Stimulated activated naive CD8-positive, alpha-beta T cell treated with anti-CD3 and anti-CD28 coated beads, Interleukin-15, amount 100 ng/mL, for 72 hours (primary cell): ENCODE results near the gene ITCH.
A peak's percentile ranks its signal among the peaks of the same experiment; 100 is the strongest.
"Not testable (repeated sequence)": the region's sequence is repeated elsewhere in the genome, so short reads cannot be mapped to it uniquely, and the experiment has no call there.

Source experiments
- ATAC-seq: fragments of 150-1000 bp; cut with Tn5 transposase; 2 replicates; pipeline ENCODE4 v1.10.0; 2021; ENCODE audit warnings: mild to moderate bottlenecking, moderate library complexity
- DNase-seq, 2 donors: peaks; one replicate each; pipeline ENCODE4 v3.0.0; 2021 to 2022
- H3K27ac Mint-ChIP-seq, 2 donors: one replicate each; pipeline ENCODE4 v1.8.0; 2022; ENCODE audit warnings: mild to moderate bottlenecking in 2 of 2, mixed read lengths in 2 of 2, moderate library complexity in 2 of 2
- H3K27me3 Mint-ChIP-seq: one replicate; pipeline ENCODE4 v1.8.0; 2022; ENCODE audit warnings: mixed read lengths
- H3K4me1 Mint-ChIP-seq: one replicate; pipeline ENCODE4 v1.8.0; 2022; ENCODE audit warnings: mild to moderate bottlenecking, mixed read lengths
- H3K4me3 Mint-ChIP-seq, 2 donors: one replicate each; pipeline ENCODE4 v1.8.0; 2022; ENCODE audit warnings: mild to moderate bottlenecking in 2 of 2, mixed read lengths in 2 of 2, moderate library complexity in 1 of 2
- H3K9me3 Mint-ChIP-seq, 2 donors: one replicate each; pipeline ENCODE4 v1.8.0; 2022; ENCODE audit warnings: mixed read lengths in 2 of 2

ITCH gene

GRCh38 chr20:34363062-34363464, at the start of gene ITCH:
Gene ITCH, plus strand, starts transcription at chr20:34363273. Its CDS starts 30,539 bp downstream, at chr20:34393812.
- peaks cover 45% of the 10 kb centered on the region for H3K4me1 Mint-ChIP-seq
- peak; percentile 98 for ATAC-seq

GRCh38 chr20:34315236-34315635, 47.8 kb upstream of the ITCH start:
- Mint-ChIP-seq H3K4me3 (no peak overlapping the region), H3K4me1 (peaks cover 18% of the 10 kb centered on the region), H3K9me3 (no peaks in the 10 kb centered on the region), H3K27ac (no peak overlapping the region), H3K27me3 (peaks cover 30% of the 10 kb centered on the region)
- DNase-seq, result no peak
- no peak for ATAC-seq

More at GRCh38 chr20:34363062-34363464, at the start of gene ITCH:
- DNase-seq, result peak; percentile 85 to 92
- H3K27me3 Mint-ChIP-seq, result no peaks in the 10 kb centered on the region
- peak within 1 kb of the TSS; percentile 99 for H3K27ac Mint-ChIP-seq
- H3K9me3 Mint-ChIP-seq, result peaks cover 0 to 4% of the 10 kb centered on the region in 2 donors
- H3K4me3 Mint-ChIP-seq, result peak within 1 kb of the TSS; percentile 86 to 93

GRCh38 chr20:34316196-34316814, 46.8 kb upstream of the ITCH start:
- Mint-ChIP-seq H3K27ac (no peak overlapping the region), H3K9me3 (no peaks in the 10 kb centered on the region), H3K4me1 (peaks cover 18% of the 10 kb centered on the region), H3K27me3 (peaks cover 32% of the 10 kb centered on the region), H3K4me3 (no peak overlapping the region)
- DNase-seq, result no peak
- ATAC-seq, result no peak

- no peak for DNase-seq
- H3K27me3 Mint-ChIP-seq, result peaks cover 15% of the 10 kb centered on the region
- no peak for ATAC-seq
Observed at GRCh38 chr20:34318609-34319443, 44.2 kb upstream of the ITCH start.

GRCh38 chr20:34320861-34321260, 42.2 kb upstream of the ITCH start:
- Mint-ChIP-seq H3K4me3 (no peak overlapping the region), H3K27me3 (peaks cover 20% of the 10 kb centered on the region), H3K27ac (no peak overlapping the region), H3K9me3 (no peaks in the 10 kb centered on the region), H3K4me1 (no peaks in the 10 kb centered on the region)
- ATAC-seq, result no peak
- DNase-seq, result no peak

More at GRCh38 chr20:34318609-34319443, 44.2 kb upstream of the ITCH start:
- H3K27ac Mint-ChIP-seq, result no peak overlapping the region
- no peaks in the 10 kb centered on the region for H3K4me1 Mint-ChIP-seq
- no peak overlapping the region for H3K4me3 Mint-ChIP-seq
- no peaks in the 10 kb centered on the region for H3K9me3 Mint-ChIP-seq

GRCh38 chr20:34322267-34323105, 40.6 kb upstream of the ITCH start:
- no peaks in the 10 kb centered on the region for H3K4me1 Mint-ChIP-seq
- no peak for DNase-seq
- H3K27ac Mint-ChIP-seq, result no peak overlapping the region
- H3K27me3 Mint-ChIP-seq, result peaks cover 21% of the 10 kb centered on the region
- no peak for ATAC-seq
- no peak overlapping the region for H3K4me3 Mint-ChIP-seq
- H3K9me3 Mint-ChIP-seq, result no peaks in the 10 kb centered on the region

- no peak for ATAC-seq
- Mint-ChIP-seq H3K4me1 (no peaks in the 10 kb centered on the region), H3K27me3 (peaks cover 21% of the 10 kb centered on the region), H3K27ac (no peak overlapping the region), H3K9me3 (no peaks in the 10 kb centered on the region), H3K4me3 (no peak overlapping the region)
- DNase-seq, result no peak
Observed at GRCh38 chr20:34324541-34324940, 38.5 kb upstream of the ITCH start.

GRCh38 chr20:34328207-34328606, 34.9 kb upstream of the ITCH start:
- not testable (repeated sequence) for H3K27ac Mint-ChIP-seq, ATAC-seq, DNase-seq, H3K4me3 Mint-ChIP-seq, H3K9me3 Mint-ChIP-seq, H3K27me3 Mint-ChIP-seq, H3K4me1 Mint-ChIP-seq

GRCh38 chr20:34328928-34329677, 34.0 kb upstream of the ITCH start:
- Mint-ChIP-seq H3K27ac (no peak overlapping the region), H3K27me3 (peaks cover 6% of the 10 kb centered on the region), H3K4me3 (no peak overlapping the region), H3K9me3 (no peaks in the 10 kb centered on the region), H3K4me1 (no peaks in the 10 kb centered on the region)
- DNase-seq (no peak), ATAC-seq (no peak)

- H3K4me3 Mint-ChIP-seq, H3K4me1 Mint-ChIP-seq, H3K9me3 Mint-ChIP-seq, DNase-seq, H3K27ac Mint-ChIP-seq, H3K27me3 Mint-ChIP-seq, ATAC-seq: not testable (repeated sequence)
Observed at GRCh38 chr20:34330861-34331544, 32.1 kb upstream of the ITCH start.

- Mint-ChIP-seq H3K9me3 (no peaks in the 10 kb centered on the region), H3K27ac (no peak overlapping the region), H3K4me1 (no peaks in the 10 kb centered on the region), H3K27me3 (no peaks in the 10 kb centered on the region), H3K4me3 (no peak overlapping the region)
- ATAC-seq, result no peak
- DNase-seq, result no peak
Observed at GRCh38 chr20:34331838-34332237, 31.2 kb upstream of the ITCH start.

- Mint-ChIP-seq H3K4me3 (no peak overlapping the region), H3K9me3 (no peaks in the 10 kb centered on the region), H3K27ac (no peak overlapping the region), H3K27me3 (no peaks in the 10 kb centered on the region), H3K4me1 (no peaks in the 10 kb centered on the region)
- no peak for ATAC-seq
- no peak for DNase-seq
Observed at GRCh38 chr20:34332262-34332920, 30.7 kb upstream of the ITCH start.

- no peak overlapping the region for H3K4me3 Mint-ChIP-seq
- no peak overlapping the region for H3K27ac Mint-ChIP-seq
- no peaks in the 10 kb centered on the region for H3K27me3 Mint-ChIP-seq
- no peaks in the 10 kb centered on the region for H3K9me3 Mint-ChIP-seq
- no peaks in the 10 kb centered on the region for H3K4me1 Mint-ChIP-seq
- DNase-seq, result no peak
- ATAC-seq, result no peak
Observed at GRCh38 chr20:34333786-34334185, 29.3 kb upstream of the ITCH start.

GRCh38 chr20:34334654-34335407, 28.2 kb upstream of the ITCH start:
- no peak for ATAC-seq
- H3K27ac Mint-ChIP-seq, result peak overlapping the region in 1 of 2 donors; percentile 74
- DNase-seq, result no peak
- H3K9me3 Mint-ChIP-seq, result no peaks in the 10 kb centered on the region
- H3K4me3 Mint-ChIP-seq, result no peak overlapping the region
- H3K4me1 Mint-ChIP-seq, result no peaks in the 10 kb centered on the region
- no peaks in the 10 kb centered on the region for H3K27me3 Mint-ChIP-seq
